HEK293 (cell line): ENCODE measurements around the gene ZFYVE28.

Experiments used
- CTCF ChIA-PET: fragments of 350-600 bp; formaldehyde crosslinking; extraction: SDS; loops from one replicate; lab custom pipeline; 2021; ENCODE audit warnings: antibody characterized with exemption; lab: Yijun Ruan, JAX
- POLR2A ChIA-PET: fragments of 300-600 bp; formaldehyde crosslinking; extraction: SDS; loops from one replicate; lab custom pipeline; 2020; ENCODE audit warnings: antibody characterized with exemption, inconsistent platforms; lab: Yijun Ruan, JAX
- H3K27ac ChIP-seq: fragments of 200-500 bp; sonication (Bioruptor generic); 2 replicates; pipeline ENCODE4 v1.5.1; 2014; ENCODE audit warnings: low read depth, low read length, control low read depth, inconsistent platforms; ENCODE audit errors: extremely low read depth
- H3K36me3 ChIP-seq, 2 experiments: fragments of 200-500 bp in 1 of 2; sonication (Bioruptor generic) in 1 of 2; 1 replicate in 1 of 2; 2 replicates in 1 of 2; pipeline ENCODE4 v1.5.1; 2014 to 2017; ENCODE audit warnings: inconsistent platforms in 2 of 2, low read length in 2 of 2; ENCODE audit not compliant: control insufficient read depth in 2 of 2, insufficient read depth in 1 of 2
- H3K4me1 ChIP-seq: fragments of 200-500 bp; sonication (Bioruptor generic); 2 replicates; pipeline ENCODE4 v1.5.1; 2014; ENCODE audit warnings: mild to moderate bottlenecking, low read length, inconsistent platforms; ENCODE audit not compliant: control insufficient read depth, insufficient read depth
- H3K4me3 ChIP-seq: 2 replicates; pipeline ENCODE4 v1.5.1; 2011; ENCODE audit warnings: low read depth, mild to moderate bottlenecking, control low read depth, low read length, moderate library complexity
- H3K9me3 ChIP-seq: fragments of 200-500 bp; sonication (Bioruptor generic); 2 replicates; pipeline ENCODE4 v1.5.1; 2014; ENCODE audit warnings: low read depth, low read length, inconsistent platforms; ENCODE audit not compliant: control insufficient read depth, insufficient read depth
- HOXC10 ChIP-seq: sonication (generic); formaldehyde crosslinking; IDR thresholded peaks from 2 replicates; pipeline ENCODE4 v1.8.1; 2023; ENCODE audit warnings: mild to moderate bottlenecking, missing genetic modification reagents
- MYNN ChIP-seq: fragments of 450-650 bp; formaldehyde crosslinking; IDR thresholded peaks from 2 replicates; pipeline ENCODE4 v1.5.1; 2016; ENCODE audit warnings: missing biosample characterization, missing genetic modification characterization, borderline replicate concordance
- REPIN1 ChIP-seq: fragments of 450-650 bp; formaldehyde crosslinking; IDR thresholded peaks from 2 replicates; pipeline ENCODE4 v1.5.1; 2017; ENCODE audit warnings: missing biosample characterization, missing genetic modification characterization, low read depth
- ZBTB8A ChIP-seq: fragments of 450-650 bp; formaldehyde crosslinking; IDR thresholded peaks from 2 replicates; pipeline ENCODE4 v1.5.1; 2016; ENCODE audit warnings: missing biosample characterization, missing genetic modification characterization
- ZNF157 ChIP-seq: fragments of 450-650 bp; formaldehyde crosslinking; IDR thresholded peaks from 2 replicates; pipeline ENCODE4 v1.5.1; 2016; ENCODE audit warnings: missing biosample characterization, missing genetic modification characterization
- ZNF175 ChIP-seq: fragments of 450-650 bp; formaldehyde crosslinking; IDR thresholded peaks from 2 replicates; pipeline ENCODE4 v1.5.1; 2016; ENCODE audit warnings: missing biosample characterization, missing genetic modification characterization
- ZNF211 ChIP-seq: fragments of 450-650 bp; formaldehyde crosslinking; IDR thresholded peaks from 2 replicates; pipeline ENCODE4 v1.5.1; 2016; ENCODE audit warnings: low read depth, missing biosample characterization, missing genetic modification characterization
- ZNF214 ChIP-seq: fragments of 450-650 bp; formaldehyde crosslinking; IDR thresholded peaks from 2 replicates; pipeline ENCODE4 v1.5.1; 2017; ENCODE audit warnings: missing biosample characterization, mild to moderate bottlenecking, missing genetic modification characterization, borderline replicate concordance
- ZNF239 ChIP-seq: fragments of 450-650 bp; formaldehyde crosslinking; IDR thresholded peaks from 2 replicates; pipeline ENCODE4 v1.5.1; 2016; ENCODE audit warnings: missing biosample characterization, missing genetic modification characterization
- ZNF24 ChIP-seq: fragments of 450-650 bp; formaldehyde crosslinking; IDR thresholded peaks from 2 replicates; pipeline ENCODE4 v1.5.1; 2016; ENCODE audit warnings: missing biosample characterization, missing genetic modification characterization
- ZNF302 ChIP-seq: fragments of 450-650 bp; formaldehyde crosslinking; IDR thresholded peaks from 2 replicates; pipeline ENCODE4 v1.5.1; 2016; ENCODE audit warnings: missing biosample characterization, missing genetic modification characterization, low read depth
- ZNF391 ChIP-seq: fragments of 450-650 bp; formaldehyde crosslinking; IDR thresholded peaks from 2 replicates; pipeline ENCODE4 v1.5.1; 2016; ENCODE audit warnings: low read depth, missing biosample characterization, missing genetic modification characterization, borderline replicate concordance
- ZNF404 ChIP-seq: fragments of 450-650 bp; formaldehyde crosslinking; IDR thresholded peaks from 2 replicates; pipeline ENCODE4 v1.5.1; 2017; ENCODE audit warnings: missing biosample characterization, missing genetic modification characterization
- ZNF416 ChIP-seq: fragments of 450-650 bp; formaldehyde crosslinking; IDR thresholded peaks from 2 replicates; pipeline ENCODE4 v1.5.1; 2016; ENCODE audit warnings: missing biosample characterization, missing genetic modification characterization
- ZNF426 ChIP-seq: fragments of 450-650 bp; formaldehyde crosslinking; IDR thresholded peaks from 2 replicates; pipeline ENCODE4 v1.5.1; 2017; ENCODE audit warnings: missing biosample characterization, missing genetic modification characterization, mild to moderate bottlenecking, inconsistent platforms, moderate library complexity
- ZNF433 ChIP-seq: fragments of 450-650 bp; formaldehyde crosslinking; IDR thresholded peaks from 2 replicates; pipeline ENCODE4 v1.5.1; 2016; ENCODE audit warnings: missing biosample characterization, missing genetic modification characterization, low read depth
- ZNF48 ChIP-seq: fragments of 450-650 bp; formaldehyde crosslinking; IDR thresholded peaks from 2 replicates; pipeline ENCODE4 v1.5.1; 2016; ENCODE audit warnings: missing biosample characterization, missing genetic modification characterization
- ZNF514 ChIP-seq: fragments of 450-650 bp; formaldehyde crosslinking; IDR thresholded peaks from 2 replicates; pipeline ENCODE4 v1.5.1; 2016; ENCODE audit warnings: missing biosample characterization, missing genetic modification characterization
- ZNF624 ChIP-seq: fragments of 450-650 bp; formaldehyde crosslinking; IDR thresholded peaks from 2 replicates; pipeline ENCODE4 v1.5.1; 2017; ENCODE audit warnings: missing biosample characterization, missing genetic modification characterization
- ZNF654 ChIP-seq: fragments of 450-650 bp; formaldehyde crosslinking; IDR thresholded peaks from 2 replicates; pipeline ENCODE4 v1.5.1; 2016; ENCODE audit warnings: low read depth, missing biosample characterization, missing genetic modification characterization
- ZNF658 ChIP-seq: fragments of 450-650 bp; formaldehyde crosslinking; IDR thresholded peaks from 2 replicates; pipeline ENCODE4; 2016; ENCODE audit warnings: missing biosample characterization, missing genetic modification characterization
- ZNF664 ChIP-seq: fragments of 450-650 bp; formaldehyde crosslinking; IDR thresholded peaks from 2 replicates; pipeline ENCODE4 v1.5.1; 2016; ENCODE audit warnings: missing biosample characterization, missing genetic modification characterization
- ZNF670 ChIP-seq: fragments of 450-650 bp; formaldehyde crosslinking; IDR thresholded peaks from 2 replicates; pipeline ENCODE4 v1.5.1; 2016; ENCODE audit warnings: missing biosample characterization, missing genetic modification characterization, low read depth
- ZNF701 ChIP-seq: fragments of 450-650 bp; formaldehyde crosslinking; IDR thresholded peaks from 2 replicates; pipeline ENCODE4 v1.5.1; 2016; ENCODE audit warnings: missing biosample characterization, missing genetic modification characterization
- ZNF747 ChIP-seq: fragments of 450-650 bp; formaldehyde crosslinking; IDR thresholded peaks from 2 replicates; pipeline ENCODE4 v1.5.1; 2016; ENCODE audit warnings: missing biosample characterization, missing genetic modification characterization
- ZSCAN23 ChIP-seq: fragments of 450-650 bp; formaldehyde crosslinking; IDR thresholded peaks from 2 replicates; pipeline ENCODE4 v1.5.1; 2016; ENCODE audit warnings: missing biosample characterization, missing genetic modification characterization
- TF ChIP-seq, protein P1 (sequence below): fragments of 450-650 bp; formaldehyde crosslinking; IDR thresholded peaks from 2 replicates; pipeline ENCODE4 v1.5.1; 2016; ENCODE audit warnings: missing biosample characterization, missing genetic modification characterization
- TF ChIP-seq, protein P2 (sequence below): fragments of 450-650 bp; formaldehyde crosslinking; IDR thresholded peaks from 2 replicates; pipeline ENCODE4 v1.5.1; 2016; ENCODE audit warnings: missing biosample characterization, missing genetic modification characterization, low read depth
- TF ChIP-seq, protein P3 (sequence below): fragments of 450-650 bp; formaldehyde crosslinking; IDR thresholded peaks from 2 replicates; pipeline ENCODE4 v1.5.1; 2016; ENCODE audit warnings: missing biosample characterization, missing genetic modification characterization
- TF ChIP-seq, protein P4 (sequence below): fragments of 450-650 bp; formaldehyde crosslinking; IDR thresholded peaks from 2 replicates; pipeline ENCODE4 v1.5.1; 2016; ENCODE audit warnings: missing biosample characterization, missing genetic modification characterization

Gene ZFYVE28

DNA sequence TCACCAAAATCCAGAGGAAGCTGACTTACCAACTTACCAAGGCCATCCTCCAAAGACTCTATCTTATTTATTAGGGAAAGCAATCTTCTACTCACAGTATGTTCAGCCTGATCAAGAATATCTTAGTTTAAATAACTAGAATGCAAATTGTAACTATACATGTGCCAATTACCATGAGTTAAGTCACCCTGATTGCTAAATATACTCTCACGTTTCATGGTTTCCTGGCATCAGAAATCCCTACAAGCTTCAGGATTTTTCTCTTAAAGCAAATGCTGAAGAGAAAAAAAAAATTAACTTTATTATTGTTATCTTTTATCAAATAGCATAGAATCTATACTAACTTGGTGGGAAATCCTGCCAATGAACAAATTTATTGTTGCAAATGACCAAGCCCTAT is 93.6 kb downstream of the ZFYVE28 start:
- Histone ChIP-seq H3K9me3 (no peaks in the 10 kb centered on the region), H3K4me3 (no peak overlapping the region), H3K27ac (no peak overlapping the region), H3K36me3 (no peaks in the 10 kb centered on the region), H3K4me1 (no peaks in the 10 kb centered on the region)
- CTCF ChIA-PET: no interaction called here
- POLR2A ChIA-PET: no interaction called here
- TF ChIP-seq ZNF157 (tag by site-specific recombination): no peak
- TF ChIP-seq, protein P1, sequence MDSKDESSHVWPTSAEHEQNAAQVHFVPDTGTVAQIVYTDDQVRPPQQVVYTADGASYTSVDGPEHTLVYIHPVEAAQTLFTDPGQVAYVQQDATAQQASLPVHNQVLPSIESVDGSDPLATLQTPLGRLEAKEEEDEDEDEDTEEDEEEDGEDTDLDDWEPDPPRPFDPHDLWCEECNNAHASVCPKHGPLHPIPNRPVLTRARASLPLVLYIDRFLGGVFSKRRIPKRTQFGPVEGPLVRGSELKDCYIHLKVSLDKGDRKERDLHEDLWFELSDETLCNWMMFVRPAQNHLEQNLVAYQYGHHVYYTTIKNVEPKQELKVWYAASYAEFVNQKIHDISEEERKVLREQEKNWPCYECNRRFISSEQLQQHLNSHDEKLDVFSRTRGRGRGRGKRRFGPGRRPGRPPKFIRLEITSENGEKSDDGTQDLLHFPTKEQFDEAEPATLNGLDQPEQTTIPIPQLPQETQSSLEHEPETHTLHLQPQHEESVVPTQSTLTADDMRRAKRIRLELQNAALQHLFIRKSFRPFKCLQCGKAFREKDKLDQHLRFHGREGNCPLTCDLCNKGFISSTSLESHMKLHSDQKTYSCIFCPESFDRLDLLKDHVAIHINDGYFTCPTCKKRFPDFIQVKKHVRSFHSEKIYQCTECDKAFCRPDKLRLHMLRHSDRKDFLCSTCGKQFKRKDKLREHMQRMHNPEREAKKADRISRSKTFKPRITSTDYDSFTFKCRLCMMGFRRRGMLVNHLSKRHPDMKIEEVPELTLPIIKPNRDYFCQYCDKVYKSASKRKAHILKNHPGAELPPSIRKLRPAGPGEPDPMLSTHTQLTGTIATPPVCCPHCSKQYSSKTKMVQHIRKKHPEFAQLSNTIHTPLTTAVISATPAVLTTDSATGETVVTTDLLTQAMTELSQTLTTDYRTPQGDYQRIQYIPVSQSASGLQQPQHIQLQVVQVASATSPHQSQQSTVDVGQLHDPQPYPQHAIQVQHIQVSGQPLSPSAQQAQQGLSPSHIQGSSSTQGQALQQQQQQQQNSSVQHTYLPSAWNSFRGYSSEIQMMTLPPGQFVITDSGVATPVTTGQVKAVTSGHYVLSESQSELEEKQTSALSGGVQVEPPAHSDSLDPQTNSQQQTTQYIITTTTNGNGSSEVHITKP (tag by site-specific recombination): no peak
- TF ChIP-seq ZNF214 (tag by site-specific recombination): no peak
- no peak for TF ChIP-seq ZSCAN23 (tag by site-specific recombination)
- TF ChIP-seq ZNF211 (tag by site-specific recombination): no peak
- TF ChIP-seq, protein P2, sequence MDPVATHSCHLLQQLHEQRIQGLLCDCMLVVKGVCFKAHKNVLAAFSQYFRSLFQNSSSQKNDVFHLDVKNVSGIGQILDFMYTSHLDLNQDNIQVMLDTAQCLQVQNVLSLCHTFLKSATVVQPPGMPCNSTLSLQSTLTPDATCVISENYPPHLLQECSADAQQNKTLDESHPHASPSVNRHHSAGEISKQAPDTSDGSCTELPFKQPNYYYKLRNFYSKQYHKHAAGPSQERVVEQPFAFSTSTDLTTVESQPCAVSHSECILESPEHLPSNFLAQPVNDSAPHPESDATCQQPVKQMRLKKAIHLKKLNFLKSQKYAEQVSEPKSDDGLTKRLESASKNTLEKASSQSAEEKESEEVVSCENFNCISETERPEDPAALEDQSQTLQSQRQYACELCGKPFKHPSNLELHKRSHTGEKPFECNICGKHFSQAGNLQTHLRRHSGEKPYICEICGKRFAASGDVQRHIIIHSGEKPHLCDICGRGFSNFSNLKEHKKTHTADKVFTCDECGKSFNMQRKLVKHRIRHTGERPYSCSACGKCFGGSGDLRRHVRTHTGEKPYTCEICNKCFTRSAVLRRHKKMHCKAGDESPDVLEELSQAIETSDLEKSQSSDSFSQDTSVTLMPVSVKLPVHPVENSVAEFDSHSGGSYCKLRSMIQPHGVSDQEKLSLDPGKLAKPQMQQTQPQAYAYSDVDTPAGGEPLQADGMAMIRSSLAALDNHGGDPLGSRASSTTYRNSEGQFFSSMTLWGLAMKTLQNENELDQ (tag by site-specific recombination): no peak
- no peak for TF ChIP-seq MYNN (tag by site-specific recombination)
- TF ChIP-seq, protein P3, sequence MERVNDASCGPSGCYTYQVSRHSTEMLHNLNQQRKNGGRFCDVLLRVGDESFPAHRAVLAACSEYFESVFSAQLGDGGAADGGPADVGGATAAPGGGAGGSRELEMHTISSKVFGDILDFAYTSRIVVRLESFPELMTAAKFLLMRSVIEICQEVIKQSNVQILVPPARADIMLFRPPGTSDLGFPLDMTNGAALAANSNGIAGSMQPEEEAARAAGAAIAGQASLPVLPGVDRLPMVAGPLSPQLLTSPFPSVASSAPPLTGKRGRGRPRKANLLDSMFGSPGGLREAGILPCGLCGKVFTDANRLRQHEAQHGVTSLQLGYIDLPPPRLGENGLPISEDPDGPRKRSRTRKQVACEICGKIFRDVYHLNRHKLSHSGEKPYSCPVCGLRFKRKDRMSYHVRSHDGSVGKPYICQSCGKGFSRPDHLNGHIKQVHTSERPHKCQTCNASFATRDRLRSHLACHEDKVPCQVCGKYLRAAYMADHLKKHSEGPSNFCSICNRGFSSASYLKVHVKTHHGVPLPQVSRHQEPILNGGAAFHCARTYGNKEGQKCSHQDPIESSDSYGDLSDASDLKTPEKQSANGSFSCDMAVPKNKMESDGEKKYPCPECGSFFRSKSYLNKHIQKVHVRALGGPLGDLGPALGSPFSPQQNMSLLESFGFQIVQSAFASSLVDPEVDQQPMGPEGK: no peak
- TF ChIP-seq ZNF654 (tag by site-specific recombination): no peak
- TF ChIP-seq ZNF664 (tag by site-specific recombination): no peak
- TF ChIP-seq ZNF670 (tag by site-specific recombination): no peak
- TF ChIP-seq REPIN1 (tag by site-specific recombination): no peak
- no peak for TF ChIP-seq ZNF302 (tag by site-specific recombination)
- TF ChIP-seq ZNF514 (tag by site-specific recombination): no peak
- no peak for TF ChIP-seq ZNF747 (tag by site-specific recombination)
- no peak for TF ChIP-seq ZNF624 (tag by site-specific recombination)
- no peak for TF ChIP-seq ZNF701 (tag by site-specific recombination)
- TF ChIP-seq ZNF658 (tag by site-specific recombination): no peak
- TF ChIP-seq ZNF391: no peak

DNA sequence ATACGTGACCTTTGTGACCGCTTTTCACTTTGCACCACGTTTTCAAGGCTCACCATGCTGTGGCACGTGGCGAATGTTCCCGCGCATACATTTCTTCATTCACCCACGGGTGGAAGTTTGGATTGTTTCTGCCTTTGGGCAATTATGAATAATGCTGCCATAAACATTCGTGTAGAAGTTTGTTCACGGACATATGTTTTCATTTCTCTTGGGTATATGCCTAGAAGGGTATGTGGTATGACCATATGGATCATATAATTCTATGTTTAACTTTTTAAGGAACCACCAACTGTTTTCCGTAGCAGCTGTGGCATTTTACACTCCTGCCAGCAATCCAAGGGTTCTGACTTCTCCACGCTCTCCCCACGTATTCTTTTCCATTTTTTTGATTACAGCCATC is 95.6 kb downstream of the ZFYVE28 start:
- CTCF ChIA-PET: no interaction called here
- Histone ChIP-seq H3K36me3 (no peaks in the 10 kb centered on the region), H3K9me3 (no peaks in the 10 kb centered on the region), H3K4me1 (no peaks in the 10 kb centered on the region), H3K27ac (no peak overlapping the region), H3K4me3 (no peak overlapping the region)
- POLR2A ChIA-PET: no interaction called here
- TF ChIP-seq ZNF24 (tag by site-specific recombination) (no peak), ZNF433 (tag by site-specific recombination) (no peak), ZNF416 (no peak), ZNF404 (tag by site-specific recombination) (no peak), ZNF175 (tag by site-specific recombination) (no peak), HOXC10 (CRISPR knock-in tag) (no peak), ZNF48 (tag by site-specific recombination) (no peak), ZNF426 (tag by site-specific recombination) (no peak), ZBTB8A (tag by site-specific recombination) (no peak), ZNF239 (tag by site-specific recombination) (no peak)
- TF ChIP-seq, protein P4, sequence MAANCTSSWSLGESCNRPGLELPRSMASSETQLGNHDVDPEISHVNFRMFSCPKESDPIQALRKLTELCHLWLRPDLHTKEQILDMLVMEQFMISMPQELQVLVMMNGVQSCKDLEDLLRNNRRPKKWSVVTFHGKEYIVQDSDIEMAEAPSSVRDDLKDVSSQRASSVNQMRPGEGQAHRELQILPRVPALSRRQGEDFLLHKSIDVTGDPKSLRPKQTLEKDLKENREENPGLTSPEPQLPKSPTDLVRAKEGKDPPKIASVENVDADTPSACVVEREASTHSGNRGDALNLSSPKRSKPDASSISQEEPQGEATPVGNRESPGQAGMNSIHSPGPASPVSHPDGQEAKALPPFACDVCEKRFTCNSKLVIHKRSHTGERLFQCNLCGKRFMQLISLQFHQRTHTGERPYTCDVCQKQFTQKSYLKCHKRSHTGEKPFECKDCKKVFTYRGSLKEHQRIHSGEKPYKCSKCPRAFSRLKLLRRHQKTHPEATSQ (tag by site-specific recombination): no peak
